ENCODE results near the gene ARL3. TPM values are rescaled to one million over a fixed set of nuclear protein-coding genes. Genes with fewer than 3 reads are reported as not detected.

ARL3 gene
- total and polyA plus RNA-seq, 2 experiments from 2014 or later, result 8.5 to 22.6 TPM

DNA sequence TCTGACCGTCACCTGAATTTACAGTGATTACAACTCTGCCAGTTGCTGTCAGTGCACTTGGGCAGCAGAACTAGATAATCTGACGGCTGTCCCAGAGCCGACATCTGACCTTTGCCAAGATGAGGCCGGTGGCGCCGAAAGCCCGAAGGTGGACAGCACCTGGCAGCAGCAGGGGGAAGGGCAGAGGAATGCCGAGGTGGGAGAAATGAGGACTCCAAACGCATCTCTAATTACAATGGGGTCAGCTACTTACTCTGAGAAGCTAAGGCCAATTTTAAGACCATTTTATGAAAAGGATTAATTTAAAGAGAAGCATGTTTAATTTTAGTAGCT lies 36.2 kb downstream of the ARL3 start:
- no peaks in the 10 kb centered on the region for H3K27me3 ChIP-seq (ENCODE audit: insufficient read depth)
- Mint-ChIP-seq H3K36me3 (ENCODE audit: low read depth) (peaks cover 14% of the 10 kb centered on the region), H3K9me3 (no peaks in the 10 kb centered on the region), H3K4me3 (peak overlapping the region; percentile 41; the same call in 2 of the 3 replicates), H3K27ac (0 out of 2 replicates have a peak overlapping the region, but pooled peaks have one; percentile 58), H3K4me1 (peaks cover 65% of the 10 kb centered on the region), H3K27me3 (ENCODE audit: insufficient read depth, low read depth, poor library complexity) (peaks cover 23% of the 10 kb centered on the region)
- H3K4me3 ChIP-seq, result peak overlapping the region; percentile 27; the same call in 1 of the 2 replicates
- ATAC-seq, result 0 out of 3 replicates have a peak, but pooled peaks have one; percentile 2
- H2AFZ ChIP-seq, result no peak overlapping the region
- H3K79me2 ChIP-seq (replicated peaks; ENCODE audit: insufficient read depth), result no peaks in the 10 kb centered on the region
- peaks cover 25% of the 10 kb centered on the region for H3F3A ChIP-seq (replicated peaks; ENCODE audit: low read depth)
- no peaks in the 10 kb centered on the region for H3K9me2 ChIP-seq (ENCODE audit: insufficient read depth)
- TF ChIP-seq STAT1 (IDR thresholded peaks at IDR 0.05; ENCODE audit: unreplicated experiment), result no peak
- no peak for TF ChIP-seq ZNF331 (CRISPR knock-in tag; IDR thresholded peaks at IDR 0.05; ENCODE audit: low read depth)
- no peak for TF ChIP-seq JUNB (IDR thresholded peaks at IDR 0.05; ENCODE audit: unreplicated experiment)
- TF ChIP-seq EZH2phosphoT487 (IDR thresholded peaks at IDR 0.05; ENCODE audit: unreplicated experiment), result no peak
- TF ChIP-seq NANOG (IDR thresholded peaks at IDR 0.05; ENCODE audit: borderline replicate concordance), result no peak
- TF ChIP-seq CTCF (conservative IDR thresholded peaks at IDR 0.05; ENCODE audit: low read depth in 2 of 2), result no peak
- TF ChIP-seq CREB1 (CRISPR knock-in tag; IDR thresholded peaks at IDR 0.05; ENCODE audit: low read depth), result no peak
- TF ChIP-seq ETS1 (IDR thresholded peaks at IDR 0.05), result no peak
- no peak for TF ChIP-seq ZNF114 (CRISPR knock-in tag; IDR thresholded peaks at IDR 0.05)
- no peak for TF ChIP-seq POLR2AphosphoS5 (IDR thresholded peaks at IDR 0.05; ENCODE audit: low read depth)
- TF ChIP-seq EZH2 (IDR thresholded peaks at IDR 0.05; ENCODE audit: low read depth, unreplicated experiment), result no peak
- TF ChIP-seq, protein P1, sequence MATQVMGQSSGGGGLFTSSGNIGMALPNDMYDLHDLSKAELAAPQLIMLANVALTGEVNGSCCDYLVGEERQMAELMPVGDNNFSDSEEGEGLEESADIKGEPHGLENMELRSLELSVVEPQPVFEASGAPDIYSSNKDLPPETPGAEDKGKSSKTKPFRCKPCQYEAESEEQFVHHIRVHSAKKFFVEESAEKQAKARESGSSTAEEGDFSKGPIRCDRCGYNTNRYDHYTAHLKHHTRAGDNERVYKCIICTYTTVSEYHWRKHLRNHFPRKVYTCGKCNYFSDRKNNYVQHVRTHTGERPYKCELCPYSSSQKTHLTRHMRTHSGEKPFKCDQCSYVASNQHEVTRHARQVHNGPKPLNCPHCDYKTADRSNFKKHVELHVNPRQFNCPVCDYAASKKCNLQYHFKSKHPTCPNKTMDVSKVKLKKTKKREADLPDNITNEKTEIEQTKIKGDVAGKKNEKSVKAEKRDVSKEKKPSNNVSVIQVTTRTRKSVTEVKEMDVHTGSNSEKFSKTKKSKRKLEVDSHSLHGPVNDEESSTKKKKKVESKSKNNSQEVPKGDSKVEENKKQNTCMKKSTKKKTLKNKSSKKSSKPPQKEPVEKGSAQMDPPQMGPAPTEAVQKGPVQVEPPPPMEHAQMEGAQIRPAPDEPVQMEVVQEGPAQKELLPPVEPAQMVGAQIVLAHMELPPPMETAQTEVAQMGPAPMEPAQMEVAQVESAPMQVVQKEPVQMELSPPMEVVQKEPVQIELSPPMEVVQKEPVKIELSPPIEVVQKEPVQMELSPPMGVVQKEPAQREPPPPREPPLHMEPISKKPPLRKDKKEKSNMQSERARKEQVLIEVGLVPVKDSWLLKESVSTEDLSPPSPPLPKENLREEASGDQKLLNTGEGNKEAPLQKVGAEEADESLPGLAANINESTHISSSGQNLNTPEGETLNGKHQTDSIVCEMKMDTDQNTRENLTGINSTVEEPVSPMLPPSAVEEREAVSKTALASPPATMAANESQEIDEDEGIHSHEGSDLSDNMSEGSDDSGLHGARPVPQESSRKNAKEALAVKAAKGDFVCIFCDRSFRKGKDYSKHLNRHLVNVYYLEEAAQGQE (IDR thresholded peaks at IDR 0.05; ENCODE audit: unreplicated experiment), result no peak
- no peak for TF ChIP-seq ZNF462 (CRISPR knock-in tag; IDR thresholded peaks at IDR 0.05)
- no peaks in the 10 kb centered on the region; the same call in 1 of the 2 replicates for H4K20me1 ChIP-seq (replicated peaks; ENCODE audit: insufficient read depth)
- H3K4me1 ChIP-seq (ENCODE audit: insufficient read depth), result peaks cover 57% of the 10 kb centered on the region
- DNase-seq (ENCODE audit: low spot score), result no peak
- peak overlapping the region; percentile 24; the same call in 1 of the 2 replicates for H3K27ac ChIP-seq (ENCODE audit: low read depth)
- no peaks in the 10 kb centered on the region for H3K36me3 ChIP-seq (ENCODE audit: insufficient read depth)
- peak overlapping the region; percentile 72 for H3K4me2 ChIP-seq
